Fibroblast of peridontal ligament (primary cell): ENCODE data around the gene LMCD1.

ENCODE experiments used
- DNase-seq: peaks from one replicate; pipeline ENCODE4 v3.0.0-alpha.2; 2010; ENCODE audit errors: extremely low read depth

Gene LMCD1

GRCh38 chr3:8618950-8619349 lies 117.3 kb downstream of the LMCD1 start:
- no peak for DNase-seq

GRCh38 chr3:8619548-8619947 lies 117.9 kb downstream of the LMCD1 start:
- DNase-seq, result peak; percentile 57

GRCh38 chr3:8621141-8621540 lies 119.5 kb downstream of the LMCD1 start:
- DNase-seq, result no peak

- DNase-seq, result peak; percentile 95
Measured at GRCh38 chr3:8621872-8622271, 120.2 kb downstream of the LMCD1 start.

- peak; percentile 60 for DNase-seq
Measured at GRCh38 chr3:8622873-8623691, 121.5 kb downstream of the LMCD1 start.

- DNase-seq, result no peak
Measured at GRCh38 chr3:8623741-8624140, 122.1 kb downstream of the LMCD1 start.
